HS-5 (cell line): ENCODE data around the gene ACD.
"Not testable (repeated sequence)": the region's sequence is repeated elsewhere in the genome, so short reads cannot be mapped to it uniquely, and the experiment has no call there.

ENCODE experiments used
- DNase-seq: peaks from one replicate; pipeline ENCODE4 v3.0.0-alpha.2; 2012; ENCODE audit warnings: low read depth

Gene ACD

DNA sequence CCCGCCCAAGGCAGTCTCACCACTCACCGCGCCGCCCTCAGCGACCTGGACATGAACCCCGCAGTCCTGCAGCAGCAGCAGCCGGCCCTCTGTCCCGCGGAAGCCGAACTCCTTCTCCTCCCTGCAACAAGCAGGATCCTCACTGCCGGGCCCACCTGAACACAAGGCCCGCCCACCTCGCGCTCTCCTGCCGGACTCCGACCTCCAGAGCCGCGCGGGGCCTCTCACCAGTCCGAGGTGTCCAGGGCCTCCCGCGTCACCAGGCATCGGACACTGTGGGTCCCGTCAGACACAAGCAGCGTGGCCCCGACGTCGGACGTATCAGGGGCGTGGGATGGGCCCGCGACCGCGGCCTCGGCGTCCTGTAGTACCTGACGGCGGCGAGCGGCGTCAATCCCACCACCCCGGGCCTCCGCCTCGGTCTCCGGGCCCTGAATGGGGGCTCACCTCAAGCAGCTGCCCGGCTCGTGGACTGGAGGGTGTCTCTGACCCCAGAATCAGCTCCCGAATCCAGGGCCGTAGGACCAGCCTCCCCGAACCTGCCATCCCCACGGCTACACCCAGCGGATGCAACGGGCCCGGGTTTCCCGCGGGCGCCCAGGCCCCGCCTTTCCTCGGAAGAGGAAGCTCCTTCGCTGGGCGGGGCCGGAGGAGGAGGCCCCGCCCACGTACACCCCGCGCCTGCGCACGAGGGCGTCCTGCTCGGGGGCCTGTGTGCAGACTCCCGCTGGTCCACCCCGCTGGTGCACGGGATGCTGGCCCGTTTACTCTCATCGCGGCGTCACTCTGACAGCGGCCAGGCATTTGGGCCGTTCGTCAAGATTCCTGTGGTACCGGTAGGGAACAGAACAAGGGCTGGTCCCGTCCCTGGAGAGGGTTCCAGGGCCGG is at the start of gene ACD:
Gene ACD, minus strand, starts transcription at position 586 of the 889 bp plus-strand sequence. Its CDS starts 40 bp downstream, at position 546.
- no peak for DNase-seq

DNA sequence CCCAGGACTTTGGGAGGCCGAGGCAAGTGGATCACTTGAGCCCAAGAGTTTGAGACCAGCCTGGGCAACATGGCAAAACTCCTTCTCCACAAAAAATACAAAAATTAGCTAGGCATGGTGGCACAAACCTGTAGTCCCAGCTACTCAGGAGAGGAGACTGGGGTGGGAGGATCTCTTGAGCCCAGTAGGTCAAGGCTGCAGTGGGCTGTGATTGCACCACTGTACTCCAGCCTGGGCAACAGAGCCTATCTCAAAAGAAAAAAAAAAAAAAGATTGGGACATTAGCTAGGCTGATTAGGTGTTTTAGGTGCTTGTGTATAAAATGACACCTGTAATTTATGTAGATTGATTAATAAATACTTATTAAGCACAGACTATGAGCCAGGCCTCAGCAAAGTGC is 49.0 kb upstream of the ACD start:
- DNase-seq: no peak

DNA sequence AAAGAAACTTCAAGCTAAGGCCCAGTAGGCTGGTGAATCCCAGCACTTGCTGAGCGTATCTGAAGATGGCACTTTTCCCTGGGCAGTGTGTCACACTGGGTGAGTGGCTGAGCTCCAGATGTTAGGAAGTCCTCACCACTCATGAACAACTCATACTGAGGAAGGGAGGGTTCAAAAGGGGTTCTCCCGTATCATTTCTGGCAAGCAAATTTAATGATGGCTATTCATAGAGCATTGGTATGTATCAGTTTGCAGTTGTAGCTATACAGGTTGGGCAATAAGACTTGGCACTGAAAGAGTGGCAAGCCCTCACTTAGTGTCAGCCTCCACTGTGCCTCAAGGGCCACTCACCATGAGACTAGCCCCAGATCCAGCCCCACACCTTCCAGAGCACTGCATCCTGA is 48.3 kb upstream of the ACD start:
- peak; percentile 60 for DNase-seq

DNA sequence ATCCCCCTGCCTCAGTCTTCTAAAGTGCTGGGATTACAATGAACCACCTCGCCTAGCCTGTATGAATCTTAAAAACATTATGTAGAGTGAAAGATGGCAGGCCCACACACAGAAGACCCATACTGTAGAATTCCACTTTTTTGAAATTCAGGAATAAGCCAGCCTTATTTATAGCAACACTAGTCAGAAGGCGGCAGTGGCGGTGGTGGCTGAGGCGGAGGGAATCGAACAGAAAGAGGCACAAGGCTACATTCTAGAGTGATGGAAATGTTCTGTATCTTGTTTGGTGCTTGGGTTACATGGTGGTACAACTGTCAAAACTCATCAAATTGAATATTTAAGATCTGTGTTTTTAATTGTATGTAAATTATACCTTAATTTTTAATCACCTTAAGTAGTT is 47.7 kb upstream of the ACD start:
- DNase-seq: no peak

DNA sequence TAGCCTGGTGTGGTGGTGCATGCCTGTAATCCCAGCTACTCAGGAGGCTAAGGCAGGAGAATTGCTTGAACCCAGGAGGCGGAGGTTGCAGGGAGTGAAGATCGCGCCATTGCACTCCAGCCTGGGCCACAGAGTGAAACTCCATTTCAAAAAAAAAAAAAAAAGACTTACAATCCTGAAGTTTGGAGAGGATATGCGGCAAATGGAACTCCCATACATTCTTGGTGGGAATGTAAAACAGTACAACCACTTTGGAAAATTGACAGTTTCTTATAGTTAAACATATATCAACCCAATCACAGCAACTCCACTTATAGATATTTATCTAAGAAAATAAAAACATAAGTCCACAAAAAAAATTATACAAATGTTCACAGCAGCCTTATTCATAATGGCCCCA is 47.1 kb upstream of the ACD start:
- no peak for DNase-seq

DNA sequence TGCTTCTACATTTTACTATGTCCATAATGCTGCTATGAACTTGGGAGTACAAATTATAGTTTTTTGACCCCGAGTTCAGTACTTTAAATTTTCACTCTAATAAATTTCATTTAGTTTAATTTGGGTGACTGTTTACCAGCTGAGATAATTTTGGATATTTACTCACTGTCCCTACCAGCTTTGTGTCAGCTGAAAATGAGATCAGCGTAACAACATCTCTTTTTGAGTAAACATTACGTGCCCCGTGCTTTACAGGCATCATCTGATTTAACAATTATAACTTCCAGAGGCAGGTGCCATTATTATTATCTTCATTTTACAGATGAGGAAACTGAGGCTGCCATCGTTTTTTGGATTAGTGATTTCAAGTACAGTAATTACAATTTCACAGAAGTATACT is 44.0 kb upstream of the ACD start:
- no peak for DNase-seq

DNA sequence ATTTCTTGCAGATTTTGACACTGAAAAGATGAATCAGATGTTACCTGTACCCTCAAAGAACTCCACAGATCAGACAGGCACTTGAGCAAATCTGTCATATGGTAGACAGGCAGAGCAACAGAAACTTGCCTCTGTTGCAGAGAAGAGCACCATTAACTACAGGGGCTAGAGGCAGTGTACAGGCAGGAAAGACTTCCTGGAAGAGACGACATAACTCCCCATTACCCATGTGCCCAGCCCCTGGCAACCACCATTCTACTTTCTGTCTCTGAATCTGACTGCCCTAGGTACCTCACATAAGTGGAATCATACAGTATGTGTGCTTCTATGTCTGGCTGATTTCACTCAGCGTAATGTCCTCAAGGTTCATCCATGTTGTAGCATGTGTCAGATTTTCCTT is 43.6 kb upstream of the ACD start:
- DNase-seq: no peak

DNA sequence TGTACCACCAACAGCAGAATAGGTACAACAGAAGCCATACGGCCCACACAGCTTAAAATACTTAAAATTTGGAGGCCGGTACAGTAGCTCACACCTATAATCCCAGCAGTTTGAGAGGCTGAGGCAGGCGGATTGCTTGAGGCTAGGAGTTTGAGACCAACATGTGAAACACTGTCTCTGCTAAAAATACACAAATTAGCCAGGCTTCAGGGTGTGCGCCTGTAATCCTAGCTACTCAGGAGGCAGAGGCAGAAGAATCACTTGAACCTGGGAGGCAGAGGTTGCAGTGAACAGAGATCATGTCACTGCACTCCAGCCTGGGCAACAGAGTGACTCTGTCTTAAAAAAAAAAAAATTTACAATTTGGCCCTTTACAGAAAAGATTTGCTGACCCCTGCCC is 42.1 kb upstream of the ACD start:
- DNase-seq: no peak

DNA sequence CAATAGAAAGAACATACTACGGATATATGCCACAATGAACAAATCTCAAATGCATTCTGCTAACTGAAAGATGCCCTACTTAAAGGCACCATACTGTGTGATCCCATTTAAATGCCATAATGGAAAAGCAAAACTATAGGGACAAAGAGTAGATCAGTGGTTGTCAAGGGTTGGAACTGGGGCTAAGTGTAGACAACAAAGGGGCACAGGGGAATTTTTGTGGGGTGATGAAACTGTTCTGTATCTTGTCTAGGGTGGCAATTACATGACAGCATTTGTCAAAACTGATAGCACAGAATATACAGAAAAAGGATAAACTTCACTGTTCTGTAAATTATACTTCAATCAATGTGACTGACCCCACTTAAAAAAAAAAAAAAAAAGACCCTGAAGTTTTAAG is 41.4 kb upstream of the ACD start:
- DNase-seq: no peak

DNA sequence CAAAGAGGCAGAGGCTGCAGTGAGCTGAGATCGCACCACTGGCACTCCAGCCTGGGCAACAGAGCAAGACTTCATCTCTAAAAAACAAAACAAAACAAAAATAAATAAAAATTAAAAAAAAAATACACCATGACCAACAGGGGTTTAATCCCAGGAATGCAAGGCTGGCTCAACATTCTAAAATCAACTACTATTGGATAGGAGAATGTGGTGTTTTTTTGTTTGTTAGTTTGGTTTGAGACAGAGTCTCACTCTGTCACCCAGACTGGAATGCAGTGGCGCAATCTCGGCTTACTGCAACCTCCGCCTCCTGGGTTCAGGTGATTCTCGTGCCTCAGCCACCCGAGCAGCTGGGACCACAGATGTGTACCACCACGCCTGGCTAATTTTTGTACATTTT is 39.2 kb upstream of the ACD start:
- no peak for DNase-seq

DNA sequence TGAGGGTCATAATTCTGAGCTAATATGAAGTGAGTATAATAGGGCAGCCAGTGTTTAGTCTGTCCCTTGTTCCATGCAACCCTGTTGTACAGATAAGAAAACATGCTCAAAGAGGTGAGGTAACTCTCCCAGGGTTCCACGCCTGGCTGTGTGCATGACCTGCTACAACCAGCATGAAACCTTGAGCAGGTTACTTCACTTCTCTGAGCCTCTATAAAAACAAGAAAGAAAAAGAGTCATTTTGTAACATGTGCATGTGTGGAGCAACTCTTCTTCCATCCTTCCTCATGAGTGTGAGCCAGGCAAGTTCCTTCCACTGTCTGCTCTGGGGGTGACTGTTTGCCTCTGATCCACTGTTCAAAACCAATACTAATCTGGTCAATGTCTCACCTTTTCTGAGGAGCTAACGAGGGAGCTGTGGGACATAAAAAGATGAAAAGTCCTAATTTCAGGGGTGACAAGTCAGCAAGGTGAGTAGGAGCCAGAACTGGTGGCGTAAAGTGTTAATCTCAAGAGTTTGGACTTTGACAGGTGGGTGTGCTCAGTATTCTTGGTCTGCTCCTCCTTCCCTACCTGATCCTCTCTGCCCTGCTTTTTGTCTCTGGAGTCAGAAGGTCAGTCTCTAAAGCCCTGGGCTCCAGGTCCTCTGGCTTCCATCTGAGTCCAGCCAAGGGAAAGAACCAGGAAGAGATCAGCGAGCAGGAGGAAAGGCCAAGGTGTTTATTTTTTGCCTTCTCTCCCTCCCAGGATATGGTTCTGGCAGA is 37.5 kb upstream of the ACD start:
- DNase-seq: no peak

DNA sequence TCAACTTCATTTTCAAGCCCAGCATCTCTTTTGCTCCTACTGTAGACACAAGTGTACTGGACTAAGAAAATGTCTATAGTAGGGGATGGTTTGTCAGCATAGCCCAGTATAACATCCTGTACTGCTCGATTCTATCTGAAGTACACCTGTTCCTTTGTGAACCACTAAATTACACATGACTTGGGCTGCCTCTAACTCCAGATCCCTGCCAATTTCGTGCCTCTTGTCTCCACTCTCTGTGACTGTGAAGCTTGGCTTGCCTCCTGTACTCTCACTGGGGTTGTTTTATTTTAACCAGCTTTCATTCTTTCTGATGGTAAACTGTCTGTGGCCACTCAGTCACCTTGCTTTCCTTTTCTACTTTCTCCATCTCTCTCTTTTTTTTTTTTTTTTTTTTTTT is 34.6 kb upstream of the ACD start:
- DNase-seq: no peak

DNA sequence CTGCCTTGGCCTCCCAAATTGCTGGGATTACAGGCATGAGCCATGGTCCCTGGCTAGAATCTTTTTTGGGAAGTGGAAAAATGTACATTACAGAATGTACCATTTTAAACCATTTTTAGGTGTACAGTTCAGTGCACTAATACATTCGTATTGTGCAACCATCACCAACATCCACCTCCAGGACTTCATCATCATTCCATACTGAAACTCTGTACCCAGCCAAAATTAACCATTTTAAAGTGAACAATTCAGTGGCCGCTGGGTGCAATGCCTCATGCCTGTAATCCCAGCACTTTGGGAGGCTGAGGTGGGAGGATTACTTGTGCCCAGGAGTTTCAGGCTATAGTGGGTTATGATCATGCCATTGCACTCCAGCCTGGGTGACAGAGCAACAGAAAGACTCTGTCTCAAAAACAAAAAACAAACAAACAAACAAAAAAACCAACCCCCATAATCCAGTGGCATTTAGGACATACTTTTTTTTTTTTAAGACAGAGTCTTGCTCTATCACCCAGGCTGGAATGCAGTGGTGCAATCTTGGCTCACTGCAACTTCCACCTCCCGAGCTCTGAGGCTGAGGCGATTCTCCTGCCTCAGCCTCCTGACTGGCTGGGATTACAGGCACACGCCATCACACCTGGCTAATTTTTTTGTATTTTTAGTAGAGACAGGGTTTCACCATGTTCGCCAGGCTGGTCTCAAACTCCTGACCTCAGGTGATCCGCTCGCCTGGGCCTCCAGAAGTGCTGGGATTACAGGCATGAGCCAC is 33.6 kb upstream of the ACD start:
- not testable (repeated sequence) for DNase-seq

DNA sequence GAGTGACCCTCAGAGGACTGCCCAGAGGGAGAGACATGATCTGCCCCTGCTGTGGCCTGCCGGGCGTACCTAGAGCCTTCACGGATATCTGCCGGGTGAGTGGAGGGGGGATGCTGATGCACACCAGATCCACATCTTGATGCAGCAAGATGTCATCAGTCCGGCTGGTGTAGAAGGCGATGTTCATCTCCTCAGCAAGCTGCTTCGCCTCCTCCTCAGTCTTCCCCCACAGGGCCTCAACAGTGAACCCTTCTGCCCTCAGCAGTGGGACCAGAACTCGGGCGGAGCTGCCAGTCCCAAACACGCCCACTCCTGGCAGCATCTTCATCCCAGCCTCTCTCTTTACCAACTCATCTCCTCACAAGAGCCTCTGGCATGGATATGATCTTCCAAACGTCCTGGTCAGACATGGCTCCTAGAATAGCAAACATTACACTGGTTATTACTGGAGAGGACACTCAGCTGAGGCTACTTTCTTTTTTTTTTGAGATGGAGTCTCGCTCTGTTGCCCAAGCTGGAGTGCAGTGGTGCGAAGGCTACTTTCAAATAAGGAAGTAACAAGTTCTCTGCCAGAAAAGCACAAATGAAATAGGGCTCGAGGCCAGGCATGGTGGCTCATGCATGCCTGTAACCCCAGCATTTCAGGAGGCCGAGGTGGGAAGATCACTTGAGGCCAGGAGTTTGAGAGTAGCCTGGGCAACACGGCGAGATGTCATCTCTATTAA is 25.5 kb upstream of the ACD start:
- no peak for DNase-seq

DNA sequence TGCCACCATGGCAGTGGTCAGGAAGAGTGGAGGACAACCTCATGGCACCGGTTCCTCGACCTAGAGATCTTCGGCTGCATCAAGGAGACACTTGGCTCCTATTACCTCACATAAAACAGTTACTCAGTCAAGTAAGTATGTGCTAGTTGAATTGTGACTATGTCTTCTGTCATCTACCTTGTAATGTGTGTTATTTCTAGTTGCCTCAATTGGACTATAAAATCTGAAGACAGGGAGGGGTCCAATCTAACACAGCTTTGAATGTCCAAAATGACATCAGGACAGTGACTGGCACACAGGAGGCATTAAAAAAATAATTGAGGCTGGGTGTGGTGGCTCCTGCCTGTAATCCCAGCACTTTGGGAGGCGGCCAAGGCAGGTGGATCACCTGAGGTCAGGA is 23.7 kb upstream of the ACD start:
- DNase-seq: no peak

DNA sequence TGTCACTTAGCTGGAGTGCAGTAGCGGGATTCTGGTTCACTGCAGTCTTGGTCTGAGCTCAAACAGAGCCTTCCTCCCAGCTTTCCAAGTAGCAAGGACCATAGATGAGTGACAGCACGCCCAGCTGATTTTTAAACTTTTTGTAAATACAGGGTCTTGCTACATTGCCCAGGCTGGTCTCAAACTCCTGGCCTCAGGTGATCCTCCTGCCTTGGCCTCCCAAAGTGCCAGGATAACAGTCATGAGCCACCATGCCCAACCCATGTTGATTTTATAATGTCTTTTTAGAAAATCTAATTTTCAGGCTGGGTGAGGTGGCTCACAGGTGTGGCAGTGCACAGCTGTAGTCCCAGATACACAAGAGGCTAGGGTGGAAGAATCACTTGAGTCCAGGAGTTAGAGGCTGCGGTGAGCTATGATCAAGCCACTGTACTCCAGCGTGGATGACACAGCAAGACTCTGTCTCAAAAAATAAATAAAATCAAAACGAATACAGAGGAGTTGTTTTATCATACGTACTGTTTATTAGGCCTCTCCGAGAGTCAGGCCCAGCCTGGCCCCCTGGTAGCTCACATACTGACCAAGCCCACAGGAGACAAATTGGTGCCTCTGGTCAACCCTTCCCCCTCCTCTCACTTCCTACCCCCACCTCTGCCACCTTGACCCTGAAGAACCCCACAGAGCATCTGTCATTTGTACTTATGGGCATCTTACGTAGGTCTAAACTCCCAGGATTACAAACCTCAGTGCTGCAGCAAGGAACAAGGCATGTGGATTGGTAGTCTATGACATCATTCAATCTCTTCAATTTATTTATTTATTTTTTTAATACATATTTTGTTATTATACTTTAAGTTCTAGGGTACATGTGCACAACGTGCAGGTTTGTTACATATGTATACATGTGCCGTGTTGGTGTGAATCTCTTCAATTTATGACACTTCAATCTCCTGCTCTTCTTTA is 20.2 kb upstream of the ACD start:
- DNase-seq: no peak

DNA sequence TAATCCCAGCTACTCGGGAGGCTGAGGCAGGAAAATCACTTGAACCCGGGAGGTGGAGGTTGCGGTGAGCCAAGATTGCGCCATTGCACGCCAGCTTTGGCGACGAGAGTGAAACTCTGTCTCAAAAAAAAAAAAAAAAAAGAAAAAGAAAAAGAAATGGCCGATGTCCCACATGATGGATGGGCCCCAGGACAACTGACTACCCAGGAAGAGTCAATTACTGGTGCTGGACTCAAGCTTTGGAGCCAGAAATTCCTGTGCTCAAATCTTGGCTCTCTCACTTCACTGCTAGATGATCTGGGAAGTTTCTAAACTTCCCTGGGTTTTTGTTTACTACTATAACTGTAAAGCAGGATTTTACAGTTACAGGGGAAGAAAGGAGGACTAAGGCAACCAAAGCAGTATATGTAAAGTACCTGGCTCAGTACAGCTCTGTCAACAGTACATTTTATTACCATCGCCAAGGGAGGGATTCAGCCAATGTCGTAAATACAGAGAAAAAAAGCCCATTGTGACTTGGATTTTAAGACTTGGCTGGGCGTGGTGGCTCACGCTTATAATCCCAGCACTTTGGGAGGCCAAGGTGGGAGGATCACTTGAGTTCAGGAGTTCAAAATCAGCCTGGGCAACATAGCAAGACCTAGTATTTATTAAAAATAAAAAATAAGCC is 18.4 kb upstream of the ACD start:
- DNase-seq: no peak

DNA sequence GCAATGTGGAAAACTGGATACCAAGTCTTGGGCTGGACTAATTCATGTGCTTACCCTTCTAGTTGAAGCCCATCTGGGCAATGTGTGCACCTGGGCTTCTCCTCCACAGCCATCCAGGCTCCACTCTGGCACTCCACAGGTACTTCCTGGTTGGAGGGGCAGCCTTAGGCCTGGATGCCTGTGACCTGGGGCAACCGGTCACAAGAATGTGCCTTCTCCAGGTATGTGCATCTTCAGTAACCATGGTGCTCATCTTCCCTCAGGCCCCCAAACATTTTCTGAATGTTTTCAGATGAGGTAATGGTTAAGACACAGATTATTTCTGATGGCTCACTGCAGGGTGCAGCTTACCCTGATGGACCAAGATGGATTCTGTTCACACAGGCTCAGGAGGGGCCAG is 17.7 kb upstream of the ACD start:
- no peak for DNase-seq

DNA sequence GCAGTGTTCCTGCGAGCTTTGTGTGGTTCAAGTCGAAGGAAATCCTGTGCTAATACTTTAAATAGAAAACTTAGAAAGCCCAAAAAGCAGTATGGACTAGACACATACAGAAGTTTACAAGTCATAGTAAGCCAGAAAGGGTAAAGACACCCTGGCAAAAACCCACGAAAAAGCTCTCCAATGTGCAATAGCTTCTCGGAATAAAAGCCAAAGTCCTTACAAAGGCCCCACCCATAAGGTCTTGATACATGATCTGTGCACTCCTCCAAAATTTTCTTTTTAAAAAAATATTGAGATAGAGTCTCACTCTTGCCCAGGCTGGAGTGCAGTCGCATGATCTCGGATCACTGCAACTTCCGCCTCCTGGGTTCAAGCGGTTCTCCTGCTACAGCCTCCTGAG is 16.9 kb upstream of the ACD start:
- no peak for DNase-seq

DNA sequence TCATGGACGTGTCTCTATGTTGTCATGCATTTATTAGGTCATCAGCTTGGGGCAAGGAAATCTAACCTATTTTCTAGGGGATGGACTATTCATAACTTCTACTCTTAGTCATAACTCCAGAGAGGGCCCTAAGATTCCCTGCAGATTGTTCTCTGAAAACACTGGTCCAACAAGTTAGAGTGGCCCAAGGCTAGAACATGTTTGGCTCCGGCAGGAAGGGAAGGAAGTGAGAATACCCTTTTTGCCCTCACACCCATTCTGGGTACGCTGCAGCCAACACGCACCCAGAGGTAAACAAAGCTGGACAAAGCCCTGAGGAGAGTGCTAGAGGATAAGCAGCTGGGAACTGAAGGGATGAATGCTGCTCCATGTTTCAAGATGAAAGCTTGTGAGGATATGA is 16.5 kb upstream of the ACD start:
- DNase-seq: no peak
